GM21619 (cell line): ENCODE results near the gene CACNA2D4.

Source experiments
- ATAC-seq: cut with Tn5 transposase; IDR thresholded peaks from one replicate; pipeline ENCODE4 v1.9.1; 2021; ENCODE audit not compliant: unreplicated experiment

CACNA2D4 gene

DNA sequence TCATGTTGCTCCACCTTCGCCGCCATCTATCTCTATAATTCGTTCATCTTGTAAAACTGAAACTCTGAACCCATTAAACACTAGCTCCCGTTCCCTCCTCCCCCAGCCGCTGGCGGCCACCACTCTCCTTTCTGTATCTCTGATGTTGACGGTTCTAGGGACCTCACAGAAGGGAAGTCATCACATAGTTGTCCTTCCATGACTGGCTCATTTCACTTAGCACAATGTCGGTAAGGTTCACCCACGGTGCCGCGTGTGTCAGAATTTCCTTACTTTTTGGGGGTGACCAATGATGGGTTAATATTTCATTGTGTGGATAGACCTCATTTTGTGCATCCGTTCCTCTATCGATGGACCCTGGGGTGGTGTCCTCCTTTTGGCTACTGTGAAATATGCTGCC lies 2.0 kb upstream of the CACNA2D4 start:
- ATAC-seq: no peak

DNA sequence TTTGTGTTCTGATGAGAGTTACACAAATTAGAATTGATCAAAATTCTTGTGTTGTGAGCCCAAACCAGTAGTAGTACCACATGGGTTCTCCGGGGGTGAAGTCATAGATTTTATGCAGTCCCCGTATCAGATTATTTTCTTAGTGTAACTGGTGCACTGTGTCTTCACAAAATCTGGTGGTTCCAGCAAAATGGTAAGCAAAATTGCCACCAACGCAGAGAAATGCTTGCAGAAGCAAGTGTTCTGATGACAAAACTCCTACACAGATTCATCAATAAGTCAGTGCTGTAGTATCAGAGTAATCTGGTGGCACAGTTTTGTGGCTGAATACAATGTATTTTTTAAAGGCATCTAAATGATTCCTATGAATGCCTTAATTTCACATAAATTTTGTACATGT lies 1.3 kb upstream of the CACNA2D4 start:
- no peak for ATAC-seq

DNA sequence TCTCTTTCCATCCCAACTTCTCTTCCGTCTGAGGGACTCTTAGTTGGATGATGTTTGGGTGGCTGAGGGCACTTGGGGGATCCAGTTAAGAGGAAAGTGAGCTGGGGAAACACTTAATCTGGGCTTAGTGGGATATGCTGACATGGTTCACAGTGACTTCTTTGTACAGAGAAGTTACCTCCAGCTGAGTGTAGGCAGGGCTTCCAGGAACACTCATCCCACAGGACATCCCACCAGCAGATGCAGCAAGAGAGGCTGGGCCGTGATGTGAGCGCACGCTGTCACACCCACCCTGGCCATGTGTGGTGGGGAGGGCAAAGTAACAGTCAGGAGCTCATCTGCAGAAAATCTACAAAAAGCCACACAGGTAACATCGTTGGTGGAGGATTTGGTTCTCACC lies 832 bp upstream of the CACNA2D4 start:
- ATAC-seq: no peak

DNA sequence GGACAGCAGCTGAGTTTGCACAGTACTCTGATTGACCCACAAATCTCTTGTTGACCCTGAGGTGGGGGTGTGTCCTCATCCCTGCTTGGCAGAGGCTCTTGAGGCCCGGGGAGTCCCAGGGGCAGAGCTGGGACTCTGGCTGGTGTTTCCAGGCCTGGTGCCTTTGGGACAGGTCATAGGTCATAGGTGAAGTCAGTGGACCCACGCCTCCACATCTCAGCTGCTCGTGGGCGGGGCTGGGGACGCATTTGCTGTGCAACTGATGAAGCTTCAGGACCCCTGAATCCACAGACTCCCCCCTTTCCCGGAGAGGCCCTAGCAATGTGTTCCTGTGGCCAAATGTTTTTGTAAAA lies 408 bp upstream of the CACNA2D4 start:
- no peak for ATAC-seq

DNA sequence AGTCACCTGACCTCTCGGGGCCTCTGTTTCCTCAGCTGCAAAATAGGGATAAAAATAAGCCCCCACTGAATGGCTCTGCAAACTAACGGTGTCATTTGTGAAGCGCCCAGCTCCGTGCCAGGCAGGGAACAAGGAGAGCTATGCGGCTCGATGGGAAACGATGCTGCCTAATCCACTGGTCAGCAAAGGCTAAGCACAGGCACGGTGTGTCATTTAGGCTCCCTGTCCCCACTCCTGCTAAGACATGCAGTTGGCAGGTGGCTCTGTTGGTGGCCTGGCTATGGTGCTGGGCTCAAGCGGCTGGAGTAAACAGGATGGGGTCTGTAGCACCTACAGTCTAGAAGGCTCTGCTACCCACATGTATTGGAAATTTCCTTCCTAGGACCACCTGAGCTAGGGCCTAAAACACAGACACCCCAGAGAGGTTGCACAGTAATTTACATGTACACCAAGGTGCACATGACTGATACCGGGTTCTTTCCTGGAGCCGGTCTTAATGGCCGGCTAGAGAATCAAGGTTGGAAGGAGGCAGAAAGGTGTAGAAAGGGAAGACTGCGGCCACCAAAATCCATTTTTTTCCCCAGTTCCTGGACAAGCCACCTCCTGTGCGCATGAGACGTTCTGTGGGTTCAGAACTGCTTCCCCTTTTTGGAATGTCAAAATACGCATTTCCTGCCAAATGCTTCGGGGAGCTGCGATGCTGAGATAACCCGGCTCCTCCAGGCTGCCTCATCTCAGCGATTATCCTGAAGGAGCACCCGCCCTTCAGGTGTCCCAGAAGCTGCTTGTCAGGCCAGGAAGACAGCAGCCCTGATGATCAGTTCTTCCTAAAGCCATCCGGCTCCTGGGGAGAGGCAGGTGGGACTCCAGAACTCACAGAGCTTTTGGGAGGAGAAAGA lies 1.0 kb downstream of the CACNA2D4 start:
- no peak for ATAC-seq

DNA sequence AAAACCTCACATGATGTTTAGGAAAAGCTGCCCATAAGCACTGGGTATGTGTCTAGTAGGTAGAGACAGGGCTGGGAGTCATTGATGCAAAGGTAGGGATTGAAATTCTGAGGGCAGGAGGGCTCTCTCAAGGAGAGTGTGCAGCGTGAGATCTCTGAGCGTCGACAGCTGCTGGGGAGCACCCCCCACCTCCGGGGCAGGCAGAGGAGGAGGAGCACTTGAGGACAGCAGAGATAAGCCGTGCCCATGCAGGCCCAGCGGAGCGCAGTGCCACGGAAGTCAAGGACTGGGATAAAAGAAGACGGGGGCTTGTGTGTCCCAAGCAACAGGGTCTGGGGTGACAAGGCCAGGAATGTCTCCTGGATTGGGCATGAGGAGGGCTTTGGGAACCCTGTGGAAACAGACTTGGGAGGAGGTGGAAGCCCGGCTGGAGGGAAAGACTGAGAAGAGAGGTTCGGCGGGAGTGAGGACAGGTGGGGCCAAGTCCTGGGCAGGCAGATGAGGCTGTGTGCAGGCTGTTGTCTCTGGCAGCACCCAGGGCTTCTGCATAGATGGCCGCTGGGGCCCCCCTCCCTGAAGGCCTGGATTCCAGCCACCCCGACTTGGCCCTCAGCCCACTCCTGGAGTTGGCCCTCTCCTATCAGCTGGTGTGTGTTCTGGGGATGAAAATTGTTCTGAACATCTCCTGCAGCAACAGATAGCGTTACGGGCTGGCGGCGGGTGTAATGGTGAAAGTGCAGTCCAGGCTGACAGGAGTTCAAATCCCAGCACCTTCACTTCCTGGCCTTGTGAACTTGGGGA lies 1.9 kb downstream of the CACNA2D4 start:
- ATAC-seq: no peak

DNA sequence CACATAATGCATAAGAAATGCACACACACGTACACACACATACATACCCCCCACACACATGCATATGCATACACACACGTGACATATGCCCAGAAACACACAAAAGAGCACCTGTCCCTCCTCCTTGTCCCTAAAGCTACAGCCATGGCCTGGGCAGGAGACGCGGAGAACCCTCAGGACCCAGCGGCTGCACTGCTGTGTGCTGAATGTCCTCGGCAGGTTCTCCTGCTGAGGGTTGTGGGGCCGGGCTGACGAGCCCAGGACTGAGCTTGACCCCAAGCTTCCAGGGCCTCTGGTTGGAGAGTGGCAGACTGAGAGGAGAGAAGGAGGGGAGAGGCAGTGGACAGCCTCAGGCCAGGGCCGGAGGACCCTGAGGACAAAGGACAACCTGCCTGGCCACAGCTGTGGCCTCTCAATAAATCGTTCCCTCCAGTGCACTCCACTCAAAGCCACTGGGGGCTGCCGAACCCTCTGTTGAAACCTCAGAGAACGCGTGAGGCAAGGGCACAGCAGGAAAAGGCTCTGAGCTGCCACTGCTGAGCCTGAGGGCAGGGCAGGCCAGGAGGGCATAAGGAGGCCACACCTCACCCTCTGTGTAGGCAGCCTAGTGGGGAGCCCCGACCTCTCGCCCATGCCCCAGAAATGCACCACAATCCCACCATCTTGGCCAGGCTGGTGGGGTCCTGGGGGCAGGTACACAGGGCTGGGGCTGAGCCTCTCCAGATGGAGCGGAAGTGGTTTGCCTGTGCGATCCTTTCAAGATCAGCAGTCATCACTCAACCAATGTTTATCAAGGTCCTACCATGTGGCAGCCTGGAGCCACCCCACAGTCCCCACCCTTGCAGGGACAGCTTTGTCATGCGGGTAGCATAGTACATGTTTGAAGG lies 3.1 kb downstream of the CACNA2D4 start:
- ATAC-seq: no peak

DNA sequence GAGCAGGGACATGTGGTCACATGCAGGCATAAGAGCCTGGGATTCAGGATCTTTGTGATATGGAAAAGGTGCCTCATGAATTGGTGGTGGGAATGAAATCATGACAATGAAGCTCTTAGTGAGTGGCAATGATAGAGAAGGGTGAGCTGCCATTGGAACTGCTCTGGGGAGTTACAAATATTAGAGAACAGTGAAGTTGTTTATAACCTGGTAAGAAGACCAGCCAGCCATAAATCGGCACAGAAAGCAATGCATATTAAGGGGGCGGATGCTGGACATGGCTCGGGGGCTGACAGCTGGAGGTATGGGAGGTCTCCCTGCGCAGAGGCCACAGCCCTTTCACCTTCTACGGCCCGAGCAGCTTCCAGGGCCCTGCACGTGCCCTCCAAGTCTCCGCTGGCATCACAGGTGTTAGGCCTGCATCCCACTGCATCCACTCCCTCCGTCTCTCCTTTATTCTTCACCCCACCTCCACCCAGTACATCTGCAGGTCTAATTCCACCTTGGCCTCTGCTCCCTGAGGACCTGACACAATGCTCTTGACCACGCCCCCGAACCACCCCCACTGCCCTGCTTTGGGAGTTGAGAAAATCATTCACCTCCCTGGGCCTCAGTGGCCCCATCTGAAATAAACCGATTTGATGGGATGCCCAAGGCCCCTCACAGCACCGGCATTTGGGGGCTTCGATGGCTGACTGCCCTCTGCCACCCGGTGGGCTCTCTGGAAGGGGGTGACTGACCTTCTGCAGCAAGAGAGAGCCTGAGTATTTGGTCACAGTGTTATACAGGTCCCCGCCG lies 4.1 kb downstream of the CACNA2D4 start:
- ATAC-seq: no peak

DNA sequence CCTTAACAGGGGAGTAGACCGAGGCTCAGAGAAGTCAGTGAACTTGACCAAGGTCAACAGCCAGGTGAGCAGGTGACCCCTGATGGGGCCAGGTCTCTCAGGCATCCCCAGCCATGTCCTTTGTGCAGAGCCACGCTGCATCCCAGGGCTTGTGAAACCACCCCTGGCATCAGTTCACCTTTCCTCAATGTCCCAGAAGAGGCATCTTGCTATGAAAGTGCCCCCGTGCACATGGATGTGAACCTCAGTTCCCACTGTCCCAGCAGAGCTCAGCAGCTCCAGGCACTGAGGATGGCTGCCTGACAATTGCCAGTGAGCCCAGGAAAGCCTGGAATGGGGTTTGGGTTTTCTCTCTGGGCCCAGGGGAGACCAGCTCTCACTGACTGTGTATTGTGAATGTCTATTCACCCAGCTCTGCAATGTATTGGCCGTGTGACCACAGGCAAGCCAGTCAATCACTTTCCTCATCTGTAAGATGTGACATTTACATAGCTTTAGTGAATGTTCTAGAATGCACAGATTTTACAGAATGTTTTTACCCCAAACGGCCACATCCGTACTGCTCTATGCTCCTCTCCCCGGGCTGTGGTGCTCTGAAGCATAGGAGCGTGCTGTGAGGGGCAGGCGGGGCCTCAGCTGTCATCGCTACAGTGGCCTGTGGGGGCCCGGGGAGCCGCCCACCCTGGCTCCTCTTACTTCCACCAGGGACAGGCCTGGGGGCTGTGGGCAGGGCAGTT lies 4.9 kb downstream of the CACNA2D4 start:
- no peak for ATAC-seq

DNA sequence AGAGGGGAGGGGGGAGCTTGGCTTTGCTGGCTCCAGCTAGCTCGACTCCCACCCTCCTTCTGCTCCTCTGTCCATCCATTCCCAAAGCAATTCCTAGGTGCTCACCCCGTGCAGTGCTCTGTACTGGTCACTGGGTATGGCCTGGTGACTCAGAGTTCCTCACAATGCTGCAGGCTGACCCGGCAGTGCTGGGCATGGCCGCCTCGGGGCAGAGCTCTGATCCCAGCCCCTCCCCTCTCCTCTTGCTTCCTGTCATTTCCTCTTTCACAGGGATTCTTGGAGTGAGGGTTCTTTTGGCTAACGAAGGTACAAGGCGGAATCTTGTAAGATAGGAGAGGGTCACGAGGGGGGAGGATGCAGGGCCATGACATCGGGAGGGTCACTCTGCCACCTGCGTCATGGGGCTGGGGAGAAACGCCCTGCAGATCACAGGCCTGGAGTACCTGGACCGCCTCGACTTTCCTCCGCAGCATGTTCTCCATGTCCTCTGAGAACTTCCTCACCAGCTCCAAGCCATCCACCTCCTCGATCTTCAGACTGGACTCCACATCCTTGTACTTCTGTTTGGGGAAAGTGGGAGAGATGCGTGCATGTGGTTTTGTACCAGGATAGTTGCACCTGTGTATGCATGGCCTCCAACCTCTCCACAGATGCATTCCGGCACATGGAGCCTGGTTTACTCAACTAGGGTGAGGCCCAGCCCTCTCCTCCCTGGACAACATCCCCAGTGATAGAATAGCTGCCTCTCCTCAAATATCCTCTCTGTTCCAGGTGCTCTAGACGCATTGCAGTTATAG lies 5.7 kb downstream of the CACNA2D4 start:
- no peak for ATAC-seq

DNA sequence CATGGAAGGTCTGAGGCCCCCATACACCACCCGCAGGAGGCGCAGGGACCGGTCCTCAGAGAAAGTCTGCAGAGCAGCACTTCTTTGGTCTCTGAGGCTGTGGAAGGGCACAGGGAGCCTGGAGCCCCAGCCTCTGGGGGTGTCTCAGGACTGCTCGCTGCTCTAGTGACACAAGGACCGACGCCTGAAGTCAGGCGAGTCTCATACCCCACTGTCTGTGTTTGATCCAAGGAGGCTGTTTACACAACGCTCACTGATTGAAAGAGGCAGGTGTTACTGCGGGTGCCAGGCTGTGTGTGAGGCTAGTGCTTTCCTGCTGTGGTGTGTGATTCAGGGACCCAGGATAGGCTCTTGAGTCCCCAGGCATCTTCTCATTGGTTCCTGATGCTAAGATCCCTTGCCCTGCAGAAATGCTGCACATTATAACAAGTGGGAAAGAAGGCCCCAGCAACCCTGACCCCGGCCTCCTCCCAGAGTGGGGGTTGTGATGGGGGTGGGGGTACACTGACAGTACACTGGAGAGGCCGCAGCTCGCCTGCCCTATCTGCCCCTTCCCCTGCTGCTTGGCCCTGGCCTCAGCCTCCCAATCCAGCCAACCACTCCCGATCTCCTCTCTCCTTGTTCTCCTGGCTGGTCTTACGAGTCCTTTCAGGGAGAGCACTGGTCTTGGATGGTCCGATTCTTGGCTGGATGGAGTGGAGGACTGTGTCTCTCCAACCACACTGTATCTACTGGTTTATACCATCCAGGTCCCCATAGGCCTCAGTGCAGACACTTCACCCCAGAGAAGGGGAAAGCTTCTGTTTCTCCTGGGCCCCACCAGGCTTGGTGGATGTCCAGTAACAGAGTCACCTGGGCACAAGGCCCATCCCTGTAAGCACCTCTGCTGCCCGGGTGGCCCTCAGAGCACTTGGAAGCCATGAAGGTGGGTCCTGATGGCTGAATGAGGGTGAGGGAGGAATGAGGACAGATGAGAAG lies 6.6 kb downstream of the CACNA2D4 start:
- ATAC-seq: no peak

DNA sequence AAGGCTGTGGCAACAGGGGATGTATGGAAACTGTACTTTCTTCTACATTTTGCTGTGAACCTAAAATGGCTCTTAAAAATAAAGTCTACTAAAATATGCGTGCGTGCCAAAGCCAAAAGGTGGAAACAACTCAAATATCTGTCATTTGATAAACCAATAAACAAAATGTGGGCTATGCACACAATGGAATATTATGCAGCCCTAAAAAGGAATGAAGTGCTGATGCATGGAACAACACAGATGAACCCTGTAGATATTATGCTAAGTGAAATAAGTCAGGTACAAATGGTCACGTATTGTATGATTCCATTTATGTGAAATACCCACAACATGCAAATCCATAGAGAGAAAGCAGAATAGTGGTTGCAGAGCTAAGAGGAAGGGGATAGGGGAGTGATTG lies 8.0 kb downstream of the CACNA2D4 start:
- no peak for ATAC-seq

DNA sequence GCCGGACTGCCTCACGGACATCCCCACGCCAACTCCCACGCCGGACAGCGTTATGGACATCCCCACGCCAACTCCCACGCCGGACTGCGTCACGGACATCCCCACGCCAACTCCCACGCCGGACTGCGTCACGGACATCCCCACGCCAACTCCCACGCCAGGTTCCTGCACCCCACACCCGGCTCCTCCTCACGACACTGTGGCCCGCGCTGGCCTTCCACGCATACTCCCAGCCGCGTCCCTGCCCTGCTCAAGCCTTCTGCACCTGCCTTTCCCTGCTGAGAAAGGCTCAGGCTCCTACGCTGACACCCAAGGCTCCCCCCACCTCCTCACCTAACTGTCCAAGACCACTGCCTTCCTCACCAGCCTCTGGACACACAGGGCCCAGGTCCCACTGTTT lies 9.7 kb downstream of the CACNA2D4 start:
- ATAC-seq: no peak

DNA sequence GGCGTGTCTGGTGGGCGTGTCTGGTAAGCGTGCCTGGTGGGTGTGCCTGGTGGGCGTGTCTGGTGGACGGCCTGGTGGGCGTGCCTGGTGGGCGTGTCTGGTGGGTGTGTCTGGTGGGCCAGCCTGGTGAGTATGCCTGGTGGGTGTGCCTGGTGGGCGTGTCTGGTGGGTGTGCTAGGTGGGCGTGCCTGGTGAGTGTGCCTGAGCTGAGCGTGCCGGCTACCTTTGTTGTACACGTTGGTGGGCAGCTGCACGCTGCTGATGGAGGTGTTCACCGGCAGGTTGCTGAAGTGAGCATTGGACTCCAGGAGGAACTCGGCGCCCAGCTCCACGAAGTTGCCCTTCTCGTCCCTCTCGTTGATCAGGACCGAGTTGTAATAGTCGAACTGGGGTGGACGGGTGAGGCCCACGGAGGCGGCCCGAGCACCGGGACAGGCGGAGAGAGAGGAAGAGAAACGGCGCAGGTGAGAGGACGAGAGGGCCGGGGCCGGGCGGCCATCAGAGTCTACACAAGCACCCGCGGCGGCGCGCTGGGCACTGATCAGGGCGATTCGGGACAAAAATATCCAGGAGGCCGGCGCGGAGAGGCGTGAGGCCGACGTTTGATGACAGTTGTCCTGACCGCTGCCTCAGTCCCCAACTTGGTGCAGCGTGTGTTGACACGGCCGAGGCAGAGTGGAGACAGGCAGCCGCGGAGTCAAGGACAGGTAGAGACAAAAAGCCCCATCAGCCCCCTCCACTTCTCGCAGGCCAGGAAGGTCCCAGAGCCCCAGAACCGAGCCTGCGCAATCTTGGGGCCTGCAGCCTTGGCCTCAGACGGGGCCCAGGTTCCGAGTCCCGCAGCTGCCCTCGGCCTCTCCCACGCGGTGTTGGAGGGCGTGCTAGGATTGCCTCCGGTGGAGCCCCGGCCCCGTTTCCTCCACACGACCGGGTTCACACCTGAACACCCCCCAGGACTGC lies 10.5 kb downstream of the CACNA2D4 start:
- ATAC-seq: no peak

DNA sequence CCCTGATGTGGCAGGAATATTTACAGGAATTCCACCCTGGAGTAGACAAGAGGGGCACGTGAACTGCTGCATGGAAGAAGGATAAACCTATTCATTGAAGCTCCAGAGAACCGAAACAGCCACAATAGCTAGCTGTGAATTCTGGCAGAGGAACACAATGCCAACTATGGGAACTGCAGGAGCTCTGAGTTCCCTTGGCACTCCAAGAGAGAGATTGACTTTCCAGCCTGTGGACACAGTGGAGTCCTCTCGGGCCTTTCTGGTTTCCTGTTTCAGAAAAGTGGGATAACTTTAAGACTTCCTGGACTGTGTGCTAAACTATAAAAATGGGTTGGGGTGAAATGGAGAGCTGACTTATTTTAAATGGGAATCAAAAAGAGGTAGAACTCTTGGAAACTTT lies 11.9 kb downstream of the CACNA2D4 start:
- no peak for ATAC-seq

DNA sequence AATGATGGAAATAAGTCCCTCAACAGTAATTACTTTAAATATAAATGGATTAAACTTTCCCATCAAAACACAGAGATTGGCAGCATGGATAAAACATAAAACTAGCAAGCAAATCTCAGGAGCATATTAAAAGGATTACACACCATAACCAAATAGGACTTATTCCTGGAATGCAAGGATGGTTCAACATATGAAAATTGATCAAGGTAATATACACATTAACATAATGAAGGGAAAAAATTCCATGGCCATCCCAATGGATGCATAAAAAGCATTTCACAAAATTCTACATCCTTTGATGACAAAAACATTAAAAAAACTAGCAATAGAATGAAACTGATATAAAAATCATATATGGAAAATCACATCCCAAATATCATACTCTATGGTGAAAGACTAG lies 13.6 kb downstream of the CACNA2D4 start:
- ATAC-seq: no peak

DNA sequence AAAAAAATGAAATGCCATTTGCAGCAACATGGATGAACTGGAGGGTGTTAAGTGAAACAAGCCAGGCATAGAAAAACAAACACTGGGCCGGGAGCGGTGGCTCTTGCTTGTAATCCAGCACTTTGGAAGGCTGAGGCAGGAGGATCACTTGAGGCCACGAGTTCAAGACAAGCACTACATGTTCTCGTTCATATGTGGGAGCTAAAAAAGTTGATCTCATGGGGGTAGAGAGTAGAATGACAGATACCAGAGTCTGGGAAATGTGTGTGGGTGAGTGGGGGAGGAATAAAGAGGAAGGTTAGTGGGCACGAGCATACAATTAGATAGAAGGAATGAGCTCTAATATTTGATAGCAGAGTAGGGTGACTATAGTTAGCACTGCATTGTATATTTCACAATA lies 21.5 kb downstream of the CACNA2D4 start:
- no peak for ATAC-seq
